Keratinocyte (primary cell): ENCODE measurements around the gene CHST13. TPM values are rescaled to one million over a fixed set of nuclear protein-coding genes. Genes with fewer than 3 reads are reported as not detected.

Source experiments
- DNase-seq: peaks from one replicate; pipeline ENCODE4 v3.0.0-alpha.2; 2011; ENCODE audit warnings: low read depth, missing footprints, low spot score
- FAIRE-seq: peaks from 2 replicates; lab custom pipeline; 2011; peaks lifted over from hg19 to GRCh38; lab: Jason Lieb, UNC
- H2AFZ ChIP-seq: 2 replicates; pipeline ENCODE4 v1.6.0; 2012; ENCODE audit warnings: low read length, control low read depth, inconsistent platforms; ENCODE audit not compliant: control insufficient read depth
- H3K27ac ChIP-seq: 2 replicates; pipeline ENCODE4 v1.5.1; 2011; ENCODE audit warnings: low read length; ENCODE audit not compliant: control insufficient read depth, insufficient read depth
- H3K27me3 ChIP-seq: 3 replicates; pipeline ENCODE4 v1.6.0; 2011; ENCODE audit warnings: low read length; ENCODE audit not compliant: control insufficient read depth, insufficient read depth; ENCODE audit errors: extremely low read depth
- H3K36me3 ChIP-seq, 2 experiments: 2 replicates in 1 of 2; 3 replicates in 1 of 2; pipeline ENCODE4 v1.5.1; 2011; ENCODE audit warnings: low read length in 2 of 2, mild to moderate bottlenecking in 1 of 2; ENCODE audit not compliant: control insufficient read depth in 2 of 2, insufficient read depth in 2 of 2; ENCODE audit errors: extremely low read depth in 1 of 2
- H3K4me1 ChIP-seq: 3 replicates; pipeline ENCODE4 v1.5.1; 2011; ENCODE audit warnings: low read length; ENCODE audit not compliant: control insufficient read depth, insufficient read depth; ENCODE audit errors: extremely low read depth
- H3K4me2 ChIP-seq: 3 replicates; pipeline ENCODE4 v1.6.0; 2011; ENCODE audit warnings: low read depth, low read length; ENCODE audit not compliant: control insufficient read depth, insufficient read depth; ENCODE audit errors: extremely low read depth
- H3K4me3 ChIP-seq, 3 experiments: fragments of 200-600 bp in 1 of 3; sonication (generic) in 1 of 3; 2 replicates in 2 of 3; 3 replicates in 1 of 3; pipeline ENCODE4 v1.5.1; 2011 to 2016; ENCODE audit warnings: low read length in 3 of 3, mild to moderate bottlenecking in 3 of 3, control low read depth in 2 of 3, inconsistent platforms in 1 of 3, low read depth in 1 of 3, mixed read lengths in 1 of 3, mixed run types in 1 of 3, moderate library complexity in 1 of 3; ENCODE audit not compliant: control insufficient read depth in 2 of 3, insufficient read depth in 2 of 3; ENCODE audit errors: extremely low read depth in 1 of 3
- H3K79me2 ChIP-seq: 2 replicates; pipeline ENCODE4 v1.6.0; 2012; ENCODE audit warnings: low read length; ENCODE audit not compliant: control insufficient read depth, insufficient read depth
- H3K9ac ChIP-seq: 3 replicates; pipeline ENCODE4 v1.6.0; 2011; ENCODE audit warnings: low read length; ENCODE audit not compliant: control insufficient read depth, insufficient read depth; ENCODE audit errors: extremely low read depth
- H3K9me1 ChIP-seq: 3 replicates; pipeline ENCODE4 v1.6.0; 2011; ENCODE audit warnings: low read length; ENCODE audit not compliant: control insufficient read depth, insufficient read depth; ENCODE audit errors: extremely low read depth
- H3K9me3 ChIP-seq: 2 replicates; pipeline ENCODE4 v1.5.1; 2012; ENCODE audit warnings: low read depth, low read length; ENCODE audit not compliant: control insufficient read depth
- H4K20me1 ChIP-seq: 3 replicates; pipeline ENCODE4 v1.6.0; 2011; ENCODE audit warnings: low read length; ENCODE audit not compliant: control insufficient read depth, insufficient read depth; ENCODE audit errors: extremely low read depth
- CTCF ChIP-seq, 3 experiments: IDR thresholded peaks in 1 of 3; conservative IDR thresholded peaks in 1 of 3; optimal IDR thresholded peaks in 1 of 3; 2 replicates in 2 of 3; 3 replicates in 1 of 3; pipeline versions ENCODE3 to v1.5.1; 2011; ENCODE audit warnings: low read length in 3 of 3, mild to moderate bottlenecking in 3 of 3, moderate library complexity in 2 of 3, control low read depth in 1 of 3, inconsistent platforms in 1 of 3; ENCODE audit not compliant: insufficient read depth in 2 of 3; ENCODE audit errors: extremely low read depth in 1 of 3
- EZH2 ChIP-seq: IDR thresholded peaks from one replicate; pipeline ENCODE4 v1.6.1; 2012; ENCODE audit warnings: inconsistent platforms, mild to moderate bottlenecking, low read length, moderate library complexity
- dilution Hi-C: fragments of 300-500 bp; cut with MboI; formaldehyde crosslinking; loops from one replicate; pipeline ENCODE4 v1.7.0; 2020; ENCODE audit warnings: low sequenced_read_pairs; ENCODE audit not compliant: extremely low pct_ligation_motif_present
- polyA minus RNA-seq, 3 experiments: library from RNA; depleted of rRNA, polyadenylated mRNA; stranded (reverse); fragments of >200 nt; gene quantifications; 1 replicate in 1 of 3; 2 replicates in 1 of 3; 3 replicates in 1 of 3; pipeline ENCODE4 v1.2.3, GENCODE V29; 2011
- polyA plus RNA-seq, 5 experiments: library from polyadenylated mRNA; depleted of rRNA in 3 of 5; stranded (reverse) in 3 of 5; stranded (forward) in 1 of 5; unstranded in 1 of 5; fragments of >200 nt; gene quantifications; 1 replicate in 1 of 5; 2 replicates in 3 of 5; 3 replicates in 1 of 5; pipeline versions ENCODE4 v1.2.1 to v1.2.3, GENCODE V29; 2011 to 2012; ENCODE audit warnings: missing spikeins in 2 of 5, low read depth in 1 of 5, low replicate concordance in 1 of 5

The CHST13 gene
- polyA plus RNA-seq = not detected in 3 replicates
- polyA plus RNA-seq (2011; ENCODE audit: low read depth) = not detected
- polyA plus RNA-seq (2011; cell fraction: cytosol; rRNA removed) = not detected in 2 replicates
- polyA plus RNA-seq (2011; cell fraction: nucleus; rRNA removed) = not detected in 2 replicates
- polyA plus RNA-seq (2012; ENCODE audit: low replicate concordance) = not detected in 2 replicates
- polyA minus RNA-seq = not detected in 3 replicates
- polyA minus RNA-seq (2011; cell fraction: cytosol; rRNA and poly(A)+ RNA removed) = not detected
- polyA minus RNA-seq (2011; cell fraction: nucleus; rRNA and poly(A)+ RNA removed) = not detected in 2 replicates

GRCh38 chr3:126523745-126524428 is at the start of gene CHST13:
CHST13 (plus strand) TSS chr3:126524155; CDS start chr3:126524333, 178 bp downstream.
- Histone ChIP-seq H3K9me3 (no peaks in the 10 kb centered on the region), H2AFZ (no peak within 1 kb of the TSS), H3K36me3 (no peaks in the 10 kb centered on the region), H3K4me3 (peak within 1 kb of the TSS in 2 of 3 experiments; percentile 25 to 29), H3K27me3 (peaks cover 32% of the 10 kb centered on the region), H3K4me1 (no peaks in the 10 kb centered on the region), H3K4me2 (peak within 1 kb of the TSS; percentile 56), H4K20me1 (no peaks in the 10 kb centered on the region), H3K27ac (no peak within 1 kb of the TSS), H3K79me2 (no peaks in the 10 kb centered on the region), H3K9me1 (no peaks in the 10 kb centered on the region), H3K9ac (no peak within 1 kb of the TSS)
- DNase-seq = no peak
- no peak for FAIRE-seq
- TF ChIP-seq EZH2 (peak; percentile 38), CTCF (optimal IDR thresholded peaks at IDR 0.05 in 1 of 3, IDR thresholded peaks at IDR 0.05 in 1 of 3, conservative IDR thresholded peaks at IDR 0.05 in 1 of 3; ENCODE audit: extremely low read depth in 1 of 3, insufficient read depth in 2 of 3, low read length in 3 of 3) (peak in 1 of 3 experiments; percentile 30)
- dilution Hi-C loops = no loop called here

GRCh38 chr3:126474498-126475412 is 49.2 kb upstream of the CHST13 start:
- H3K9ac ChIP-seq = peak overlapping the region; percentile 74
- H3K27me3 ChIP-seq = no peaks in the 10 kb centered on the region
- no peak overlapping the region for H2AFZ ChIP-seq
- peaks cover 31% of the 10 kb centered on the region for H3K4me1 ChIP-seq
- H3K4me3 ChIP-seq = peak overlapping the region; percentile 74 to 85 (median 74)
- H3K27ac ChIP-seq = peak overlapping the region; percentile 65
- peaks cover 11% of the 10 kb centered on the region for H3K9me1 ChIP-seq
- H3K9me3 ChIP-seq = no peaks in the 10 kb centered on the region
- dilution Hi-C loops = no loop called here
- peaks cover 42% of the 10 kb centered on the region for H3K79me2 ChIP-seq
- FAIRE-seq (no peak), DNase-seq (no peak)
- peaks cover 12 to 18% of the 10 kb centered on the region in 2 experiments for H3K36me3 ChIP-seq
- peaks cover 20% of the 10 kb centered on the region for H4K20me1 ChIP-seq
- peak in 1 of 3 experiments; percentile 6 for TF ChIP-seq CTCF (optimal IDR thresholded peaks at IDR 0.05 in 1 of 3, IDR thresholded peaks at IDR 0.05 in 1 of 3, conservative IDR thresholded peaks at IDR 0.05 in 1 of 3; ENCODE audit: extremely low read depth in 1 of 3, insufficient read depth in 2 of 3, low read length in 3 of 3)
- TF ChIP-seq EZH2 = no peak
- H3K4me2 ChIP-seq = peak overlapping the region; percentile 91
